ENCODE measurements around the gene TMEM223.

The TMEM223 gene

GRCh38 chr11:62789576-62789975 is 2.2 kb downstream of the TMEM223 start:
- peaks cover 21% of the 10 kb centered on the region for H4K20me1 ChIP-seq (ENCODE audit: insufficient read depth, low read length, poor library complexity, severe bottlenecking)
- H3F3A ChIP-seq (ENCODE audit: low read depth), result 0 out of 2 replicates have a peak, but pooled peaks cover 4% of the 10 kb centered on the region
- peak overlapping the region; percentile 15 for H3K4me3 ChIP-seq (ENCODE audit: low read length, poor library complexity, severe bottlenecking)
- H2AFZ ChIP-seq (ENCODE audit: low read length), result no peak overlapping the region
- no peaks in the 10 kb centered on the region for H3K9me3 ChIP-seq (ENCODE audit: insufficient read depth, low read depth, low read length)
- H3K9me2 ChIP-seq (replicated peaks; ENCODE audit: low read depth, low read length), result no peaks in the 10 kb centered on the region
- H3K4me1 ChIP-seq (ENCODE audit: insufficient read depth, low read length, poor library complexity, severe bottlenecking), result peaks cover 33% of the 10 kb centered on the region
- H3K9ac ChIP-seq (ENCODE audit: low read depth, low read length, poor library complexity, severe bottlenecking), result no peak overlapping the region
- H3K79me2 ChIP-seq (ENCODE audit: insufficient read depth, low read length), result peaks cover 53% of the 10 kb centered on the region
- H3K36me3 ChIP-seq (ENCODE audit: insufficient read depth, low read length), result peaks cover 21% of the 10 kb centered on the region; the same call in 1 of the 2 replicates
- no peaks in the 10 kb centered on the region for H3K27me3 ChIP-seq (ENCODE audit: insufficient read depth, low read length, poor library complexity, severe bottlenecking)
- peak overlapping the region; percentile 88 for H3K4me2 ChIP-seq (ENCODE audit: low read depth, low read length, poor library complexity, severe bottlenecking)
- no peak for TF ChIP-seq EZH2phosphoT487 (IDR thresholded peaks at IDR 0.05; ENCODE audit: borderline replicate concordance)
- TF ChIP-seq, protein P1, sequence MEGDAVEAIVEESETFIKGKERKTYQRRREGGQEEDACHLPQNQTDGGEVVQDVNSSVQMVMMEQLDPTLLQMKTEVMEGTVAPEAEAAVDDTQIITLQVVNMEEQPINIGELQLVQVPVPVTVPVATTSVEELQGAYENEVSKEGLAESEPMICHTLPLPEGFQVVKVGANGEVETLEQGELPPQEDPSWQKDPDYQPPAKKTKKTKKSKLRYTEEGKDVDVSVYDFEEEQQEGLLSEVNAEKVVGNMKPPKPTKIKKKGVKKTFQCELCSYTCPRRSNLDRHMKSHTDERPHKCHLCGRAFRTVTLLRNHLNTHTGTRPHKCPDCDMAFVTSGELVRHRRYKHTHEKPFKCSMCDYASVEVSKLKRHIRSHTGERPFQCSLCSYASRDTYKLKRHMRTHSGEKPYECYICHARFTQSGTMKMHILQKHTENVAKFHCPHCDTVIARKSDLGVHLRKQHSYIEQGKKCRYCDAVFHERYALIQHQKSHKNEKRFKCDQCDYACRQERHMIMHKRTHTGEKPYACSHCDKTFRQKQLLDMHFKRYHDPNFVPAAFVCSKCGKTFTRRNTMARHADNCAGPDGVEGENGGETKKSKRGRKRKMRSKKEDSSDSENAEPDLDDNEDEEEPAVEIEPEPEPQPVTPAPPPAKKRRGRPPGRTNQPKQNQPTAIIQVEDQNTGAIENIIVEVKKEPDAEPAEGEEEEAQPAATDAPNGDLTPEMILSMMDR (conservative IDR thresholded peaks at IDR 0.05; ENCODE audit: low read length), result no peak

DNA sequence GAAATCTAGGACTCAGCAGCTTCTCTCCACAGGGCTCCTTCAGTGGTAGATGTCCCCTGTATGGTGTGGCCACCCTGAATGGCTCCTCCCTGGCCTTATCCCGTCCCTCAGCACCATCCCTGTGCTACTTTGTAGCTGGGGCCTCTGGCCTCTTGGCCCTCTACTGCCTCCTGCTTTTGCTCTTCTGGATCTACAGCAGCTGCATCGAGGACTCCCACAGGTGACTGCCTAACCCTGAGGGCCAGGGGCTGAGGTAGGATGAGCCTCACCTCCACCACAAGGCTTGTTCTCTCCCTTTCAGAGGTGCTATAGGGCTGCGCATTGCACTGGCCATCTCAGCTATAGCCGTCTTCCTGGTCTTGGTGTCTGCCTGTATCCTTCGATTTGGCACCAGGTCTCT is 2.8 kb downstream of the TMEM223 start:
- peaks cover 53% of the 10 kb centered on the region for H3K79me2 ChIP-seq (ENCODE audit: insufficient read depth, low read length)
- TF ChIP-seq, protein P1 (conservative IDR thresholded peaks at IDR 0.05; ENCODE audit: low read length), result no peak
- TF ChIP-seq EZH2phosphoT487 (IDR thresholded peaks at IDR 0.05; ENCODE audit: borderline replicate concordance), result no peak

DNA sequence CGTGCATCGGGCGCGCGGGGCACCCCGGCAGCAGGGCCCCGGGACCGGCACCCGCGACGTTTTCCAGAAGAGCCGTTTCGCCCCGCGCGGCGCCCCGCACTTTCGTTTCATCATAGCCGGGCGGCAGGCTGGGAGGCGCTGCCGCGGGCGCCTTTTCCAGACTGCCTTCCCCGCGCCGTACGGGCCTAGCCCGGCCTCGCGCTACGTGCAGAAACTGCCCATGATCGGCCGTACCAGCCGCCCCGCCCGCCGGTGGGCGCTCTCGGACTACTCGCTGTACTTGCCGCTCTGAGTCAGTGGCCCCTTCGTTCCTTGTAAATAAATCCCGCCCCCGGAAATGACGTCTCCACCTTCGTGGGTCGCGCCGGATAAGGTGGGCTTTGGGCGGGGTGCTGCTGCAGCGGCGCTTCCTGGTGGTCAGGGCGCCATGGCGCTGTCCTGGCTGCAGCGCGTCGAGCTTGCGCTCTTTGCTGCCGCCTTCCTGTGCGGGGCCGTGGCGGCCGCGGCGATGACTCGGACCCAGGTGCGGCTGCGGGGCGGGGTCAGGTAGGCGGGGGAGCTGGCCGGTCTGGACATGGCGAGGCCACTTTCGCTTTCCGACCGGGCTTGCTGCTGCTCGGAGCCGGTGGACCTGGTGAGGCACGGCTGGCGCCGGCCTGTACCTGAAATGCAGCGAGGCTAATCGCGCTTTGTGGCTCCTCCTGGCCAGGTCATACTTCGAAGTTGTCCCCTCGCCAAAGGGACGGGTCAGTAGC is 4.6 kb downstream of the TMEM223 start, which contains the start of gene TMEM179B:
TMEM179B (plus strand) TSS at position 398 of the 755 bp plus-strand sequence; CDS start at position 428, 30 bp downstream.
- Histone ChIP-seq H2AFZ (ENCODE audit: low read length) (peak within 1 kb of the TSS; percentile 62), H3K36me3 (ENCODE audit: insufficient read depth, low read length) (peaks cover 6% of the 10 kb centered on the region; the same call in 1 of the 2 replicates), H3K4me1 (ENCODE audit: insufficient read depth, low read length, poor library complexity, severe bottlenecking) (peaks cover 29% of the 10 kb centered on the region), H3K4me2 (ENCODE audit: low read depth, low read length, poor library complexity, severe bottlenecking) (peak within 1 kb of the TSS; percentile 88), H3K4me3 (ENCODE audit: low read length, poor library complexity, severe bottlenecking) (peak within 1 kb of the TSS; percentile 97), H3K79me2 (ENCODE audit: insufficient read depth, low read length) (peaks cover 46% of the 10 kb centered on the region), H4K20me1 (ENCODE audit: insufficient read depth, low read length, poor library complexity, severe bottlenecking) (peaks cover 21% of the 10 kb centered on the region), H3K9me3 (ENCODE audit: insufficient read depth, low read depth, low read length) (no peaks in the 10 kb centered on the region), H3K9me2 (replicated peaks; ENCODE audit: low read depth, low read length) (no peaks in the 10 kb centered on the region), H3F3A (ENCODE audit: low read depth) (0 out of 2 replicates have a peak, but pooled peaks cover under 1% of the 10 kb centered on the region), H3K27me3 (ENCODE audit: insufficient read depth, low read length, poor library complexity, severe bottlenecking) (no peaks in the 10 kb centered on the region), H3K9ac (ENCODE audit: low read depth, low read length, poor library complexity, severe bottlenecking) (peak within 1 kb of the TSS; percentile 98)
- TF ChIP-seq, protein P1 (conservative IDR thresholded peaks at IDR 0.05; ENCODE audit: low read length), result peak; percentile 39; the same call in 1 of the 2 replicates
- no peak for TF ChIP-seq EZH2phosphoT487 (IDR thresholded peaks at IDR 0.05; ENCODE audit: borderline replicate concordance)

More for the DNA sequence above, 2.8 kb downstream of the TMEM223 start:
- H3K9ac ChIP-seq (ENCODE audit: low read depth, low read length, poor library complexity, severe bottlenecking), result peak overlapping the region; percentile 35
- H3K4me1 ChIP-seq (ENCODE audit: insufficient read depth, low read length, poor library complexity, severe bottlenecking), result peaks cover 33% of the 10 kb centered on the region
- H3K4me2 ChIP-seq (ENCODE audit: low read depth, low read length, poor library complexity, severe bottlenecking), result peak overlapping the region; percentile 88
- no peaks in the 10 kb centered on the region for H3K27me3 ChIP-seq (ENCODE audit: insufficient read depth, low read length, poor library complexity, severe bottlenecking)
- H4K20me1 ChIP-seq (ENCODE audit: insufficient read depth, low read length, poor library complexity, severe bottlenecking), result peaks cover 21% of the 10 kb centered on the region
- peak overlapping the region; percentile 97 for H3K4me3 ChIP-seq (ENCODE audit: low read length, poor library complexity, severe bottlenecking)
- no peak overlapping the region for H2AFZ ChIP-seq (ENCODE audit: low read length)
- H3K36me3 ChIP-seq (ENCODE audit: insufficient read depth, low read length), result peaks cover 15% of the 10 kb centered on the region; the same call in 1 of the 2 replicates
- H3K9me2 ChIP-seq (replicated peaks; ENCODE audit: low read depth, low read length), result no peaks in the 10 kb centered on the region
- no peaks in the 10 kb centered on the region for H3K9me3 ChIP-seq (ENCODE audit: insufficient read depth, low read depth, low read length)
- H3F3A ChIP-seq (ENCODE audit: low read depth), result 0 out of 2 replicates have a peak, but pooled peaks cover 4% of the 10 kb centered on the region
